Activated CD4-positive, alpha-beta T cell treated with anti-CD3 and anti-CD28 coated beads, Interleukin-2, amount 50 U/mL, for 1 hour (primary cell): ENCODE results near the gene ZBED1.
"Not testable (repeated sequence)": the region's sequence is repeated elsewhere in the genome, so short reads cannot be mapped to it uniquely, and the experiment has no call there.

Experiments used
- DNase-seq: peaks from one replicate; pipeline ENCODE4 v3.0.0-alpha.2; 2020

Gene ZBED1

DNA sequence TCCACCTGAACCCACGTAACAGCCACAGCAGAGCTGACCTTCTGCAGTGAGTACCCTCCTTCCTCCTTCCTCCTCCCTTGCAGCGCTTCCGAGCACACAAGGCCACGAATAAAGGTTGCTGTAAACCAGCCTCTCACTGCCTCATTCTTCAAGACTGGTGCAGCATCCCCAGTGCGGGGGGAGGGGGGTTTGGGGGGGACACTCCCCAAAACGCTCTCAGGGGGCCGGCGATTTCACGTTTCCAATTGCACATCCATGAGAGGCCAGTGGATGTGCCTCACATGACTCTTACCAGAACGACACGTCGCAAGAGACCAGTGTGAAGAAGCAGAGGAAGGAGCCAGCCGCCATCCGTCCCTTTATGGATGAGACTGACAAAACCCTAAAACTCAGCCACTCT, 5.2 kb downstream of the ZBED1 start:
- DNase-seq = no peak

DNA sequence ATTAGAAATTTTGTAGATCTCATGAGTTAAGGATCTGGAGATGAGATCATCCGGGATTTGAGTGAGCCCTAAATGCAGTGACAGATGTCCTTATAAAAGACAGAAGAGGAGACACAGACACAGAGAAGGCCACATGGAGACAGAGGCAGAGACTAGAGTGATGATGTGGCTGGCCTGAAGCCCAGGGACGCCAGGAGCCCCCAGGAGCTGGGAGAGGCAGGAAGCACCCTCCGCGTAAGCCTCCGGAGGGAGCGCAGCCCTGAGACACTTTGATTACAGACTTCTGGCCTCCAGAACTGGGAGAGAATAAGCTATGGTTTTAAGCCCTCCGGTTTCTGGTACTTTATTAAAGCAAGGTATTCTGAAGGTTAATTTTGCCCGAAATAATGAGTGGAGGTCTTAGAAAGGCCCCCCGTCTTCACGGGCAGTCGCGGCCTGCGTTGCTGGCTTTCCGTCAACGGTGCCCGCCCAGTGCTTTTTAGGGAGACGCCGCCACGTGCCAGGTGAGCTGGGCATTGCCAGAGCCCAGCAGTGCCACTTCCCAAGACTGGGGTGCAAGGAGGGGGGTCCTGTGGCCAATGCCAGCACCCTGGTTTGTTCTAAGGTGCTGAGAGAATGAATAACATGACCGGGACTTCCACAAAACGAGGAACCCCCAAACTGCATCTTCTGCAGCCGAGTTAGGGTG, 8.1 kb downstream of the ZBED1 start:
- no peak for DNase-seq

DNA sequence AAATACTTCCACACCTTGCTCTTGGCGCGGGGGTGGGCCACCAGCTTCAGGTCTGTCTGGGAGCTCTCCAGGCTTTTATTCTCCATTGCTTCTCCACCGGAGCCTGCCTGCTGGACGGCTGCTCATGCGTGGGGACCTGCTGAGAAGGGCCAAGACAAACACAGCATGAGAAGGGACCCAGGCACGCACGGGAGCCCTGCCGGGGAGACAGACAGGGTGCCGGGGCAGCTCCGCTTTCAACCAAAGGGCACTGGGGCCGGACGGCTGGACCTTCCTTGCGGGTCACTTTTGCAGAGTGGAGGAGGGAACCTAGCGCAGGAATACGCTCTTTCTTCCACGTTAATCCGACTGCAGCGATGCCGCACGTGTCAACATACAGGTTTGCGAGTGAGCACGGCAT, 10.1 kb downstream of the ZBED1 start:
- no peak for DNase-seq

DNA sequence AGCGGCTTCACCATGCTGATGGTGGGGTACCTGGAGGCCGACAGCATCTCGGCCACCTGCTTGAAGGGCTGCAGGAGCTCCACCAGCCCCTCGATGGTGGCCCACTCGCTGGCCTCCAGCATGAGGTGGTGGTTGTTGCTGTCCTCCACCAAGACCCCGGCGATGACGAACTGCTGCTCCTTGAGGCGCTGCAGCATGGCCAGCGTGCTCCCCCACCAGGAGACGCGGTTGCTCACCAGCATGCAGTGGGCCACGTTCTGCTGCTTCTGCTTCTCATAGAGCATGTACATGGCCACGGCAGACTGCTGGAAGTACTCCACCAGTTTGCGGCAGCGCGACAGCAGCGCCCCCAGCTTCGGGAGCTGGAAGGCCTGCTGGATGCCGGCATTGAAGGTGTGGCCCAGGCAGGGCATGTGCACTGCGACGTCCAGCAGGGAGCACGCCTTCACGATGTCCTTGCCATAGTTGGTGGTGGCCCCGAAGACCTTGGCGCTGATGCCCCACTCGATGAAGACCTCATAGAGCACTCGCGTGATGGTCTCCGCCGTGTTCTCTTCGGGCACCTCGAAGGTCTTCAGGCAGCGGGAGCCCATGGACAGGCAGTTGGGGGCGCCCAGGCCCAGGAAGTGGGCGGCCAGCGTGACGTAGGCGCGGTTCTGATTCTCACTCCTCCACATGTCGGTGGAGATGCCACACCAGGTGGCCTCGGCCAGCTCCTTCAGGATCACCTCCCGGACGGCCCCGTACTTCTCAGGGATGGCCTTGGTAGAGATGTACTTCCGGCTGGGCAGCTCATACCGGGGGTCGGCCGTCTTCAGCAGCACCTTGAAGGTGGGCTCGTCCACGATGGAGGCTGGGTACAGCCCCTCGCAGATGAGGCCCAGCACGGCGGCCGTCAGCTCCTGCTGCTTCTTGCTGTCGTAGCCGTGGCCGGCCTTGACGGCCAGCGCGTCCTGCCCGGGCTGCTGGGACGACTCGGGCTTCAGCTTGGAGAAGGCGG, 11.0 kb downstream of the ZBED1 start:
- no peak for DNase-seq

DNA sequence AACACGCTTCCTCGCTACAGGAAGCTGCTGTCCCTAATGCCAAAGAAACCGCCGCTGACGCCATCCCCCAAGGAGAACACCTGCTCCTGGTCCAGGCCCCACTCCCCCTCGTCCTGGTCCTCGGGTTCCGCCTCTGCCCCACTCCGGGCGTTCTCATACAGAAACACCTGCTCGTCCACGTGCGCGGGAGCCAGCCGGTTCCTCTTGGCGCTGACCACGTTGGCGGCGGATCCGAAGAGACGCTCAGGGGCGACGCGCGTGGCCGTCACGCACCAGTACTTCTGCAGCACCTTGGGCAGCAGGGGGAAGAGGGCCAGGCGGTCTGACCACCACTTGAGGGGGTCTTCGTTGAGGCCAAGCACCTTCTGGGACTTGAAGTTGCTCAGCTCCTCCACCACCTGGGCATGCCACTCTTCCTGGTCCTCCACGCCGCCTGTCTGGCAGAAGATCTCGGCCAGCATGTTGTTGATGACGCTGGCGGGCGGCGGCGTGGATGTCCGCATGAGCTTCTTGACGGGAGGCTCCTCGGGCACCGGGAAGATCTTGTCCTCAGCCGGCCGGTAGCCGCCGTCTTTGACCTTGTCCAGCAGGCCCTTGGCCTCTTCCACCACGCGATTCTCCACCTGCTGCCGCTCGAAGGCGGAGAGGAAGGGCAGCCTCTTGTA, 12.0 kb downstream of the ZBED1 start:
- no peak for DNase-seq

DNA sequence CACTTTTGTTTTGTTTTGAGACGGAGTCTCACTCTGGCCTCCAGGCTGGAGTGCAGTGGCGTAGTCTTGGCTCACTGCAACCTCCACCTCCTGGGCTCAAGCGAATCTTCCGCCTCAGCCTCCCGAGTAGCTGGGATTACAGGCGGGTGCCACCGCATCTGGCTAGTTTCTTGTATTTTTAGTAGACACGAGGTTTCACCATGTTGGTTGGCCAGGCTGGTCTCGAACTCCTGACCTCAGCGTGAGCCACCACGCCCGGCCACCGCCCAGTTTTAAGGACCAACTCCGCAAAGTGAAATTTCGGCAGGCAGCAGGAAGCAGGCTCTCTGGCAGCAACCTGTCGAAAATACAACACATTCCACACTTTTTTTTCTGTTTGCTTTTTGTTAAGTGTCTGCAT, 13.4 kb downstream of the ZBED1 start:
- no peak for DNase-seq

DNA sequence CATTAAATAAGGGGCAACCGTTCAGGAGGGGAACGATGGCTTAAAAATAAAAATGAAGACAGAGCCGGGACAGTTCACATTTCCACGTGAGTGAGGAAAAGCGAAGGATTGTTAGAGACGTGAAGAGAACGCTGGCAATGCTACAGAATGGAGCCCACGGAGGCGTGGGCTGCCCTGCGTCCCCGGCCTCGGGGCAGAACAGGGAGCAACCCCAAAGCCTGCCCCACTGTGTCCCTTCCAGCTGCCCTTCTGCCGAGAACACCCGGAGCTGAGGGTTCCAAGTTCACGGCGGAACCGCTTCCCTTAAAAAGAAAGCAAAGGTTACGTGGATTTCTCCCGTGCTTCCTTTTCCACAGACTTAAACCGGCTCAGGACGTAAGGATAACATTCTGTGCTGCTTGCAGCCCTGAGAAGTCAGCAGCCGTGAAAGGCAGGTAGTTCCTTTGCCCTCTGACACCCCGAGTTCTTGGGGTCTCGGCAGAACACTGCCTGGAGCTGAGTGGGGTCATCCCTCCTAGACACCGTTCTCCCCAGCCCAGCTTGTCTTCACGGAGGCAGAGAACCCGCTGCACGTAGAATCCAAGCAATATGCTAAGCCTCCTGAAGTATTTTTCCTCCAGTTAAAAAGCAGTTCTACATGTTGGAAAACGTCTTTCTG, 14.2 kb downstream of the ZBED1 start:
- DNase-seq = no peak

DNA sequence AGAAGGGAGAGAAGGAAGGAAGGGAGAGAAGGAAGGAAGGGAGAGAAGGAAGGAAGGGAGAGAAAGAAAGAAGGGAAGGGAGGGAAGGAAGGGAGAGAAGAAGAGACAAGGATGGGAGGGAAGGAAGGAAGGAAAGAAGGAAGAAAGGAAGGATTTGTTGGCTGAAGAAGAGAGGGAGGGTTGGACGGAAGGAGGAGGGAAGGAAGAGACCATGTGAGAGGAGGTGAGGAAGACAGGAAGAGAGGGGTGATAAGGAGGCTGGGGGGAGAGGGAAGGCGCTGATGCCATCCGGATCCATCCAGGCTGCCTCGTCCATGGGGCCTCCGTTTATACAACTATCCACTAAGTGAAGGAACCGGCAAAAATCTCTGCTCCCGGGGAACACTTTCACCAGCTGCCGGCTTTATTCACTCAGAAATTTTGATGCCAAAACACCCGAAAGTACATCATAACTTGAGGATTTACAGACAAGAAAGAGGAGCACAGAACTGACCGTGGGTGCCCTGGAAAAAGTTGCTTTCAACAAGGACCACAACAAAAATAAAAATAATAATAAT, 14.9 kb downstream of the ZBED1 start:
- DNase-seq = no peak

DNA sequence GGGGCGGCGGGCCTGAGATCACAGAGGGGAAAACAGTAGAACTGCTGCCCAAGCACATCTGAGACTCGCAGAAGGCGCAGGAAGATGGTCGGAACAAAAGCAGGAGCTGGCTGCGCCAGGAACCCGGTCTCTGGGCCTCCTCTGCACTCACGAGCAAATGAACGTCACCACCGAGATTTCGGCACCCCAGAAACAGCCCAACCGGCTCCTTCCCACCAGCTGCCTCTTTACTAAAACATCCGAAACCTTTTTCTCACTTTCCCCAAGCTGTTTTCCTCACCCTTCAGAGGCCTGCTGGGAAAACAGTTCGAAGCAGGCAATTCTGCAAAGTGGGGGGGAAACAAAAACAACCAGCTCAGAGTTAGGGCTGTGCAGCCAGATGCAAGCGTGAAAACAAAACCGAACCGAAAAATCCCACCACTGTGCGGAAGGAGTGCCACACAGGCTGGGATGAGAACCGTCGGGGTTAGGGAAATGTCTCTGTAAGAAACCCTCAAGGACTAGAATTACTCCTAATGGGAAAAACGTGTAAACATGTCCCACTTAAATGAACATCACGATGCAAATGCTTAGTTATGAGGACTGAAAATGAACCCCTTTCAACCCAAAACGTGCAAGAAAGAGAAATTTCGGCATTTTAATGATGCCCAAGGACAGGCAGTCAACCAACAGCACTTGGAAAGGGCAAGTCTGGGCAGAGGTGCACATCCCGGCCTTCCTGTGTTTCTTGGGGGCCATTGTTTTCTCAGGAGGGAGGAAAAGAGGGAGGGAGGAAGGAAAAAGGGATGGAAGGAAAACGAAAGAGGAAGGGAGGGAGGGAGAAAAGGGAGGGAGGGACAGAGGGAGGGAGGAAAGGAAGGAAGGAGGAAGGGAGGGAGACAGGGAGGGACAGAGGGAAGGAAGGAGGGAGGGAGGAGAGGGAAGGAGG, 15.8 kb downstream of the ZBED1 start:
- no peak for DNase-seq

DNA sequence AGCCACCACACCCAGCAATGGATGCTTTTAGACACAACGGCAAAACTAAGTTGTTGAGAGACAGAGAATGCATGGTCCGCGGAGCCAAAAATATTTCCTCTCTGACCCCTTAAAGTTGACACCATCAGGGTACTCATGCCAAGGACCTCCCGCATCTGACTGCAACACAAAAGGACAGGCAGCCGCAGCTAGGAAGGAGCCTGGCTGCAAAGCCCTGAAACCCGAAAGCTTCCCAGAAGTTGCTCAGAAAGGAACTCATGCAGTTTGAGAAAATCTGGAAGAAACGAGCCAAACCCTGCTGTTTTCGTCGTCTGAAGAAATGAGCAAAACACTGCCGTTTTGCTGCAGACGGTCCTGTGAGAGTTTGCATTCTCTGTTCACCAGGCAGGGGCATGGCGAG, 16.5 kb downstream of the ZBED1 start:
- no peak for DNase-seq

DNA sequence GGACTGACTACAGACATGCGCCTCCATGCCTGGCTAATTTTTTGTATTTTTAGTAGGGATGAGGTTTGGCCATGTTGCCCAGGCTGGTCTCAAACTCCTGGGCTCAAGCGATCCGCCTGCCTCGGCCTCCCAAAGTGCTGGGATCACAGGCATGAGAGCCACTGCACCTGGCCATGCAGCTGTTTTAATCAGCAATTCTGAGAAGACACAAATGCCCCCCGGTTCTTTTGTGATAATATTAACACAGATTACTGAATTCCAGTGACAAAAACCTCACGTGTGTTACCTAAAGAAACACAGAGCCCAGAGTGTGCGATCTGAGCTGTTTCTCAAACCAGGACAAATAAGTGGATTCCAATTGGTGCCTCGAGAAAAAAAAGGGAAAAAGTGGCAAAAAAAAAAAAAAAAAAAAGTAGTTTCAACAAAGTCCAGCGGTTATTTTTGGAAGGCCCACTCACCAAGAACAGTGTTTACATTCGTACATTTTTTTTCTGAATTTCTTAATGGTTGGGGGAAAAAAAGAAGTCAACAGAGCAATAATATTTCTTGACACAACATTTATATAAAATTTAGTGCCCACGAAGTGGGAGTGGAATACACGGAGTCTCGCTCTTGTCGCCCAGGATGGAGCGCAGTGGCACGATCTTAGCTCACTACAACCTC, 17.2 kb downstream of the ZBED1 start:
- DNase-seq = no peak

DNA sequence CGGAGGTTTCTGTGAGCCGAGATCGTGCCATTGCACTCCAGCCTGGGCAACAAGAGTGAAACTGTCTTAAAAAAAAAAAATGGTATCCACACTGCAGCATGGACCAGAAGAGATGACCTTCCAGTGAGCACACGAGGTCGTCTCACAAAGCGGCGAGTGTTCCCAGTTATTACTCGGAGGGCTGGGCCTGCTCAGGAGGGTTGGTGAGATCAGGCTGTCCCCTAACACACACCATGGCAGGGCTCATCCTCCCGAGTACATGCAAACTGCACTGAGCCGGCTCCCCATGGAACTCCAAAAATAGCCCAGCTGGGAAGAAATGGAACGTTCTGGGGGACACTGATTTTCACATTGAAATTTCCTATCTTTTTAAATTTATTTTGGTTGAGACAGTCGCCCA, 19.2 kb downstream of the ZBED1 start:
- DNase-seq = not testable (repeated sequence)

DNA sequence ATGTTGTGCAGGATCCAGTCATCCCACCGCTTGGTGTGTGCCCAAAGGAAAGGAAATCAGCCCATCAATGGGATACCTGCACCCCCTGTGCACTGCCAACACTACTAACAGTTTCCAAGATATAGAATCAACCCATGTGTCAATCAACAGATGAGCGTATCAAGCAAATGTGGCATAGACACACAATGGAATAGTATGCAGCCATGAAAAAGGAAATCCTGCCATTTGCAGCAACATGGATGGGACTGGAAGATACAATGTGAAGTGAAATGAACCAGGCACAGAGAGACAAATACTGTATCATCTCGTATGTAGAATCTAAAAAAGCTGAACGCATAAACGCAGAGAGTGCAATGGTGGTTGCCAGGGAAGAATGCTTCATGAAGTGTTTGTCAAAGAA, 20.8 kb downstream of the ZBED1 start:
- not testable (repeated sequence) for DNase-seq

DNA sequence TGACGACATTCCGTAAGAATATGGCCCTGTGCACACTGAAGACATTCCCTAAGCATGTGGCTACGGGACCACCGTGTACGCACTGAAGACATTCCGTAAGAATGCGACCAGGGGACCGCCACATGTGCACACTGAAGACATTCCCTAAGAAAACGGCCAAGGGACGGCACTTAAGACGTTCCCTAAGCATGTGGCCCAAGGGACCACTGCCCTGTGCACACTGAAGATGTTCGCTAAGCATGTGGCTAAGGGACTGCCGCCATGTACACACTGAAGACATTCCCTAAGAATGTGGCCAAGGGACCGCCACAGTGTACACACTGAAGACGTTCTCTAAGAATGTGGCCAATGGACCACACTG, 21.4 kb downstream of the ZBED1 start:
- no peak for DNase-seq

DNA sequence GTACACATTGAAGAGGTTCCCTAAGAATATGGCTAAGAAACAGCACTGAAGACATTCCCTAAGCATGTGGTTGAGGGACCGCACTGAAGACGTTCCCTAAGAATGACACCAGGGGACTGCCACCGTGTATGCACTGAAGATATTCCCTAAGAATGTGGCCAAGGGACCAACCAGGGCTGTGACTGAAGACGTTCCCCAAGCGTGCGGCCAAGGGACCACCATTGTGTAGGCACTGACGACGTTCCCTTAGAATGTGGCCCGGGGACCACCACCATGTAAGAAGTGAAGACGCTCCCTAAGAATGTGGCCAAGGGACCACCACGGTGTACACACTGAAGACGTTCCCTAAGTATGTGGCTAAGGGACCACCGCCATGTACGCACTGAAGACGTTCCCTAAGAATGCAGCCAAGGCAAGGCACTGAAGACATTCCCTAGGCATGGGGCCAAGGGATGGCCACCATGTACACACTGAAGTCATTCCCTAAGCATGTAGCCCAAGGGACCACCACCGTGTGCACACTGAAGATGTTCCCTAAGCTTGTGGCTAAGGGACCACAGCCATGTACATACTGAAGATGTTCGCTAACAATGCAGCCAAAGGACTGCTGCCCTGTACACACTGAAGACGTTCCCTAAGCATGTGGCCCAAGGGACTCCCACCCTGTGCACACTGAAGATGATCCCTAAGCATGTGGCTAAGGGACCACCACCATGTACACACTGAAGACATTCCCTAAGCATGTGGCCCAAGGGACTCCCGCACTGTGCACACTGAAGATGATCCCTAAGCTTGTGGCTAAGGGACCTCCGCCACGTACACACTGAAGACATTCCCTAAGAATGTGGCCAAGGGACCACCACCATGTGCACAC, 22.0 kb downstream of the ZBED1 start:
- no peak for DNase-seq

DNA sequence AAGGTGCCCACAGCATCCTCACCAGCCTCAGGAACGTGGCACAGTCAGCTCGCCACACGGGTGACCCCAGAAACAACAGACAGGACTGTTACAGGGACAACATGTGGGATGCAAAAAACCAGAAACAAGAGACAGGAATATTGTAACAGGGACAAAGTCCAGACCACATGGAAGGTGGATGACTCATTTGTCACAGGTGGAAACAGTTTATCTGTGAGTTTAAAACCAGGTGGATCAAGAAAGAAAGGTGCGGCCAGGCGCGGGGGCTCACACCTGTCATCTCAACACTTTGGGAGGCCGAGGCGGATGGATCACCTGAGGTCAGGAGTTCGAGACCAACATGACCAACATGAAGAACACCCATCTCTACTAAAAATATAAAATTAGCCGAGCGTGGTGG, 23.5 kb downstream of the ZBED1 start:
- not testable (repeated sequence) for DNase-seq

DNA sequence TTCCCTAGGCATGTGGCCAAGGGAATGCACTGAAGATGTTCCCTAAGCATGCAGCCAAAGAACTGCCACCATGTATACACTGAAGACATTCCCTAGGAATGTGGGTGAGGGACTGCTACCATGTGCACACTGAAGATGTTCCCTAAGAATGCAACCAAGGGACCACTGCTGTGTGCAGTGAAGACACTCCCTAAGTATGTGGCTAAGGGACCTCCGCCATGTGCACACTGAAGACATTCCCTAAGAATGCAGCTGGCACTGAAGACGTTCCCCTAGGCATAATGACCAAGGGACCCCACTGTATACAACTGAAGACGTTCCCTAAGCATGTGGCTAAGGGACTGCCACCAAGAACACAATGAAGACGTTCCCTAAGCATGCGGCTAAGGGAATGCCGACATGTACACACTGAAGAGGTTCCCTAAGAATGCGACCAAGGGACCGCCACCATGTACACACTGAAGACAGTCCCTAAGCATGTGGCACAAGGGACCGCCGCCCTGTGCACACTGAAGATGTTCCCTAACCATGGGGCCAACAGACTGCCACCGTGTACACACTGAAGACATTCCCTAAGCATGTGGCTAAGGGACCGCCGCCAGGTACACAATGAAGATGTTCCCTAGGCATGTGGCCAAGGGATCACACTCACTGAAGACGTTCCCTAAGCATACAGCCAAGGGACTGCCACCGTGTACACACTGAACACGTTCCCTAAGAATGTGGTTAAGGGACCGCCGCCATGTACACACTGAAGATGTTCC, 25.6 kb downstream of the ZBED1 start:
- no peak for DNase-seq

DNA sequence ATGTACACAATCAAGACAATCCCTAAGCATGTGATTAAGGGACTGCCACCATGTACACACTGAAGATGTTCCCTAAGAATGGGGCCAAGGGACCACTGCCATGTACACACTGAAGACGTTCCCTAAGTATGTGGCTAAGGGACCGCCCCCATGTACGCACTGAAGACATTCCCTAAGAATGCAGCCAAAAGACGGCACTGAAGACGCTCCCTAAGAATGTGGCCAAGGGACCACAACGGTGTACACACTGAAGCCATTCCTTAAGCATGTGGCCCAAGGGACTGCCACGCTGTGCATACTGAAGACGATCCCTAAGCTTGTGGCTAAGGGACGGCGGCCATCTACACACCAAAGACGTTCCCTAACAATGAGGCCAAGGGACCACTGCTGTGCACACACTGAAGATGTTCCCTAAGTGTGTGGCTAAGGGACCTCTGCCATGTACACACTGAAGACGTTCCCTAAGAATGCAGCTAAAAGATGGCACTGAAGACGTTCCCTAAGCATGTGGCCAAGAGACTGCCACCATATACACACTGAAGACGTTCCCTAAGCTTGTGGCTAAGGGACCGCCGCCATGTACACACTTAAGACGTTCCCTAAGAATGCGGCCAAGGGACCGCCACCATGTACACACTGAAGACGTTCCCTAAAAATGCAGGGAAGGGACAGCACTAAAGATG, 26.4 kb downstream of the ZBED1 start:
- no peak for DNase-seq

DNA sequence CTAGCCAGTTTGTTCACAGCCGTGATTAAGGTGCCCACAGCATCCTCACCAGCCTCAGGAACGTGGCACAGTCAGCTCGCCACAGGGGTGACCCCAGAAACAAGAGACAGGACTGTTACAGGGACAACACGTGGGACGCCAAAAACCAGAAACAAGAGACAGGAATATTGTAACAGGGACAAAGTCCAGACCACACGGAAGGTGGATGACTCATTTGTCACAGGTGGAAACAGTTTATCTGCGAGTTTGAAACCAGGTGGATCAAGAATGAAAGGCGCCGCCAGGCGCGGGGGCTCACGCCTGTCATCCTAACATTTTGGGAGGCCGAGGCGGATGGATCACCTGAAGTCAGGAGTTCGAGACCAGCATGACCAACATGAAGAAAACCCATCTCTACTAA, 27.7 kb downstream of the ZBED1 start:
- DNase-seq = not testable (repeated sequence)
